ENCODE results near the gene DIP2C. TPM values are rescaled to one million over a fixed set of nuclear protein-coding genes. Genes with fewer than 3 reads are reported as not detected.
"Not testable (repeated sequence)": the region's sequence is repeated elsewhere in the genome, so short reads cannot be mapped to it uniquely, and the experiment has no call there.

Gene DIP2C
- polyA plus RNA-seq, 1 donor = 21.6 TPM

DNA sequence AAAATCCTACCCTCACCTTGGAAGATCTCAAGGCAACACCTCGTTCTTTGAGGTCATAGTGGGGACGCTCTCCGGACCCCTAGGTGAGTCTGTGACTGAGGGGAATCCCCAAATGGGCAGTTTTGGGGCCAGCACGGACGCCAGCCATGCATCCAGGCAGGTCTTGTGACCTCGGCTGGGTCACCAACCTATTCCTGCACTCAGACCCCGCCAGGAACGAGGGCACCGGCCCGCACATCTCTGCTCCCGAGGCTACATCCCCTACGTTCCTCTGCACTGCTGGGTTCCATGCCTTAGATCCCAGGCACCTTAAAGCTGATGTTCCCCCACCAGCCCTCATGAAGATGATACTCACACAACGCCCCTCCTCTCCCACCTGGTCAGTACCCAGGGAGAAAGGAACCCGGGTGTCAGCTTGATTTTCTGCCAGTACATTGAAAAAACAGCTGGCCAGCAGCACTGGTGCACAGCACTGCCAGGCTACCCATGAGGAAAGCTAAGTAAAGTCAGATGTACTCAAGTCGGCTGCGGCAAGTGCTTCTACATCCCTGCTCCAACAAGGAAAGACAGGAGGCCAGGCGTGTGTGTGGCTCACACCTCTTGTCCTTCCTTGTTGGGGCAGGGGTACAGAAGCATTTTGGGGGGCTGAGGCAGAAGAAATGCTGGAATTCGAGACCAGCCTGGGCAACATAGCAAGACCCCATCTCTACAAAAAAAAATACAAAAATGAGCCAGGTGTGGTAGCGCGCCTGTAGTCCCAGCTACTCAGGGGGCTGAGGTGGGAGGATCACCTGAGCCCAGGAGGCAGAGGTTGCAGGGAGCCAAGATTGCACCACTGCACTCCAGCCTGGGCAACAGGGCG, 48.1 kb downstream of the DIP2C start:
- no peak for DNase-seq

DNA sequence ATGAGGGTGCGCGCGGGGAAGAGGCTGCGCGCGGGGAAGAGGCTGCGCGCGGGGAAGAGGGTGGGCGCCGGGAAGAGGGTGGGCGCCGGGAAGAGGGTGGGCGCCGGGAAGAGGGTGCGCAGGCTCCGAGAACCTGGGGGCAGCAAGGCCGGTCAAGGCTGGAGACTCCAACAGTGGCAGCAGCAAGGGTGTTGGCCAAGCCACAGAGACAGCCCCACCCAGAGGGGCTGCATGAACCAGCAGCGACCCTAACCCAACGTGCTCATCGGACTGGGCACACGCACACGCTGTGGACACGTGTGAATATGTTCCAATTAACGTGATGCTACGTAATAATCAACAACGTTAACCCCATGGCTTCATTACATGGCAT, 48.8 kb downstream of the DIP2C start:
- no peak for DNase-seq

DNA sequence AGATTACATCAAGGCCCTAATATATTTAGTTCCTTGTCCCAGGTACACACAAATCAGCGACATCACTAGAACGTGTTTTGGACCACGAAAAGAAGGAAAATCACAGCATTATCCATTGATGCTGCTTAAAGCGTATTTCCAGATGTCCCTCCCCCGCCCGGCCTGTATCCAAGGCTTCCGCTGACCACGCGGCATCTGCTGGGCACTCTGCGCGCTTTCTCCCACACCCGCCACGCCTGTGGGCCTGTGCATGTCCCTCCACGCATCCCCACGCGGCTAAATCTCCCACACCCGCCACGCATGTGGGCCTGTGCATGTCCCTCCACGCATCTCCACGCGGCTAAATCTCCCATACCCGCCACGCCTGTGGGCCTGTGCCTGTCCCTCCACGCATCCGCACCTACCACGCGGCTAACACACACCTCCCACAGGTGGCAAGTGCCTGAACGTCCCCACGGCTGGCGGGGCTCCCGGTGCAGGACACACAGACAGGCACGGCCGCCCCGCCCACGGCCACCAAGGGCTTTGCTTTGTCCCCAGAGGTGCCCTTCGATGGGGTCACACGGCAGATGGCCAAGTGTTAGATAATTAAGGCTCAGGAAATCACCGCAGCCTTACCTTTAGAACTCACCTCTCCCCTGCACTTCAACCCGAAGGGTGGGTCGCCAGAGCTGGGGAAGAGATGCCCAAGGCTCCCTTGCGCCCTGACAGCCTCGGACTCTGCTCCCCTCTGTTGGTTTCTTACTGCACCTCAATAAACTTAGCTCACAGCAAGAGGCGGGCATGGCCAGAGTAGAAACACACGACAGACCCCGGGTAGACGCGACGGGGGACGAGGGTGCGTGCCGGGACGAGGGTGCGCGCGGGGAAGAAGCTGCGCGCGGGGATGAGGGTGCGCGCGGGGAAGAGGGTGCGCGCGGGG, 49.5 kb downstream of the DIP2C start:
- DNase-seq = no peak

DNA sequence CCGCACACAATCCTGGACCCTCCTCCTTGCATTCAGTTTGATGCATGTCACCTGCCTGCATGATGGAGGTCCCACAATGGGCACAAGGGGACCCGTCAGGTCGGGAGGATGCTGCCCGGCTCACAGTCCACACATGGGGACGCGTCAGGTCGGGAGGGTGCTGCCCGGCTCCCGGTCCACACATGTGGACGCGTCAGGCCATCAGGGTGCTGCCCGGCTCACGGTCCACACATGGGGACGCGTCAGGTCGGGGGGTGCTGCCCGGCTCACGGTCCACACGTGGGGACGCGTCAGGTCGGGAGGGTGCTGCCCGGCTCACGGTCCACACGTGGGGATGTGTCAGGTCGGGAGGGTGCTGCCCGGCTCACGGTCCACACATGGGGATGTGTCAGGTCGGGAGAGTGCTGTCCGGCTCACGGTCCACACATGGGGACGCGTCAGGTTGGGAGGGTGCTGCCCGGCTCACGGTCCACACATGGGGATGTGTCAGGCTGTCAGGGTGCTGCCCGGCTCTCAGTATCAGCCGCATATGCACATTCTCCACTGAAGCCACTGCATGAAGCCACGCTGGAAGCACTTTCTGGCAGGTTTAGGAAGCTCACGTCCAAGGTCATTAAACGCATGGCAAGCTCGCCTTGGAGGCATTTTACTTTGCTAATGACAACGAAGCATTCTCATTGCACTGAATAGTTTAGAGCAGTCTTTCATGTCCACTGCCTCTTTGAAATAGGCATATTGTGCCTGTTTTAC, 50.3 kb downstream of the DIP2C start:
- DNase-seq = no peak

DNA sequence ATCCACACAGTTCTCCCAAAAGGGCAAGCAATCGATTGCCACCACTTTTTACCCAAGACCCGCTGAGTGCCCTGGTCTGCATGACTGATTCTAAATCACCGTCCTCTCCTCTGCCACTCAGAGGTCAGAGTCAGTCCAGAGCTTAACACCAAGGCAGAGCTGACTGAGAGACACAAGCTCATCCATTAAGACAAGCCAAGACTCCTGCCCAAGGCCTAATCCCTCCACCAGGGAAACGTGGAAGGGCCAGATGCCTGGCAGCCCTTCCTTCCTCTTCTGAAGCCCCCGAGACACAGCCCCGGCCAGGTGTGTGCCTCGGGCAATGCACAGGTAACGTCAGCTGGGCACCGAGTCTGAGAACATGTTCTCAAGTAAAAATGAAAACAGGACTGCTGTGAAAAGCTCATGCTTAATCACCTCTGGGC, 51.7 kb downstream of the DIP2C start:
- DNase-seq = no peak

DNA sequence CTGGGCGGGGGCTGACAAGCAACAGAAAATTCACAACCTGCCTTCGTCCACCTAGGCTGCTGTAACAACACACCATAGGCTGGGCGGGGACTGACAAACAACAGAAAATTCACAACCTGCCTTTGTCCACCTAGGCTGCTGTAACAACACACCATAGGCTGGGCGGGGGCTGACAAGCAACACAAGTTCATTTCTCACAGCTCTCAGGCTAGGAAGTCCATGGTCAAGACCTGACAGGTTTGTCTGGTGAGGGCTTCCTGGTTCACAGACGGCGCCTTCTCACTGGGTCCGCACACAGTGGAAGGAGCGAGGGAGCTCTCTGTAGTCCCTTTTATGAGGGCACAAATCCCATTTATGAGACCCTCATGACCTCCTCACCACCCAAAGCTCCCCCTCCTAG, 52.2 kb downstream of the DIP2C start:
- no peak for DNase-seq

DNA sequence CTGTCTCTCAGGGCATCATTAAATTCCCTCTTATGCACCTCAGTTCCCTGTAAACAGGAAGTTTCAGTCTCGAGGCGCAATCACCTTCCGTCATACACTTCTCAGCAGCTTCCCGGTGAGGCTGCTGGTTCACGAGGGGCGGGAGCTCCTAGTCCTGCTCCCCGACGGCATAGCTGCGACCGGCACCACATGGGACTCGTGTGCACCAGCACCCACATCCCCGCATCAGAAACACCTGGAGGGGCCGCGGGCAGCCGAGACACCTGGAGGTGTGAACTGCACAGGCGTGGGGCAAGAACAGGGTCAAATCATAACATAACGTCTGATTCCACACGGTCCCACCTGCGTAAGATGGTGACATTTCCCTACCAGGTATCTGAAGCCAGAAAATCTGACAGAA, 52.7 kb downstream of the DIP2C start:
- no peak for DNase-seq

DNA sequence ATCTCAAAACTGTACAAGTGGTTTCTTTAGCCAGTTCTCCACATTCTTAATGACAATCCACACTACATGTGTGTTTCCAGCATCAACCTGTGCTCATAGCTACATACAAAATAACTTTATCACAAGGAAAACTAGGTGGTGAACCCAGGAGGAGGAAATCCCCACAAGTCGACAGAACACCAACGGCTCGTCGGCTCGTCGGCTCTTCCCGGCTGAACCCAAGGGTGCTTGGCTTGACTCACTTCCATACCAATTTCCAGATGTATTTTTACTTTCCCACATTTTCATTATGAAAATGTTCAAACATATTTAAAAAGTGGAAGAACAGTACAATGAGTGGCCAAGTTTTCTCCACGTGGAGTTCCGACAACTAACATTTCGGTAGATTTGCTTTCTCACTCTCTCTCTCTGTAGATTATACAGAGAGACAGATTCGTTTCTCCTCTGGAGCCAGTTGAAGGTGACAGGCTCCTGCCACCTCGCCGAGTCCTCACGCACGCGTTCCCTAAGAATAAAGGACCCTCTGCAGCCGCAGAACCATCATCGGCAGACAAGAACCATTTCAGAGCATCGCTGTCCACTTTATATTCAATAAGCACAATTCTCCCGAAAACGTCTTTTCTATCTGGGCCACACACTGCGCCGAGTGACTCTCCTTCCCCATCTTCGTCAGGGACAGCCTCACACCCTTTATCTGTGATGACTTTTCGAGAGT, 53.3 kb downstream of the DIP2C start:
- no peak for DNase-seq

DNA sequence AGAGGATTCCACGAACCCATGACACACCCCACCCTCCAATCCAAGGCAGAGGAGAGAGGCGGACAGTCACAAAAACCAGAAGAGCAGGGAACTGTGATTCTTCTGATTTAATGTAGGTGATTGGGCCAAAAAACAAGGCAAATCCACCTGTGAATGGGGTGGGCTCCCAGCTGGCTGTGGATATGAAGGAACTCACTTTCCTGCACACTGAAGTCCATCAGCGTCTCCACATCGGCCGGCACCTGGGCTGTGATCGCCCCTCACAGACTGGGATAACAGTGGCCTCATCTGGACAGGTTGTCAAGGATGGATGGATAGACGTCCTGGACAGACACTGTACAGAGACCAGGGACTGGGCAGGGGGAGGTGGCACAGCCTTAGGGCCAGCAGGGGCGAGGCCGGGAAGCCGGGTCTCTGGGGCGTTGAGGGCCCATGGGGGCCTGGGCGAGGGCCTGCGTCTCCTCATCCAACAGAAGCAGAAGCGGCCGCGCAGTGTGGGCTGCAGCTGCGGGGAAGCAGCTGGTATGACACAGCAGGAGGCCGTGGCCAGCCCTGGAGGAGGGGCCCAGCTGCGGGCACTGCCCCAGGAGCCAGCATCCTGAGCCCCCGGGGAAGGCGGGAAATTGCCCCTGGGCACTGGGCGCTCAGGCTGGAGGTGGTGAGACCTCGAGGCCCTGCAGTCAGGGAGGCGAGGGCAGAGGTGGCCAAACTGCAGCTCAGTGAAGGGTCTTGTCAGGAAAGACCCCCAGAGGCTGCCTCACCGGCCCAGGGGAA, 54.2 kb downstream of the DIP2C start:
- no peak for DNase-seq

DNA sequence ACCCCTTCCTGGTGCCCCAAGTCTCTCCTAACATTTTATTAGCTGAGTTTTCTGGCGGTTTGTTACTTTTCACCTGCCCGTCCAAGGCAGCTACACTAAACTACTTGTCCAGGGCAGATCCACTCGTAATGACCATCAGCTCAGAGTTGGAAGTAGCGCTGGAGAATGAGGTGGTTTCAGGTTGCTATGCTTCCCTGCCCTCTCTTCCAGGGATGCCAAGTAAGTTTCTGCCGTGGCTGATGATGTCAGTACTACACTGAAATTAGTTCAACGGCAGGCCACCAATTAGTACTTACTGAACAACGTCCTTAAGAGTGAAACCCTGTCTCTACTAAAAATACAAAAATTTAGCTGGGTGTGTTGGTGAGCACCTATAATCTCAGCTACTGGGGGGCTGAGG, 55.2 kb downstream of the DIP2C start:
- DNase-seq = no peak

DNA sequence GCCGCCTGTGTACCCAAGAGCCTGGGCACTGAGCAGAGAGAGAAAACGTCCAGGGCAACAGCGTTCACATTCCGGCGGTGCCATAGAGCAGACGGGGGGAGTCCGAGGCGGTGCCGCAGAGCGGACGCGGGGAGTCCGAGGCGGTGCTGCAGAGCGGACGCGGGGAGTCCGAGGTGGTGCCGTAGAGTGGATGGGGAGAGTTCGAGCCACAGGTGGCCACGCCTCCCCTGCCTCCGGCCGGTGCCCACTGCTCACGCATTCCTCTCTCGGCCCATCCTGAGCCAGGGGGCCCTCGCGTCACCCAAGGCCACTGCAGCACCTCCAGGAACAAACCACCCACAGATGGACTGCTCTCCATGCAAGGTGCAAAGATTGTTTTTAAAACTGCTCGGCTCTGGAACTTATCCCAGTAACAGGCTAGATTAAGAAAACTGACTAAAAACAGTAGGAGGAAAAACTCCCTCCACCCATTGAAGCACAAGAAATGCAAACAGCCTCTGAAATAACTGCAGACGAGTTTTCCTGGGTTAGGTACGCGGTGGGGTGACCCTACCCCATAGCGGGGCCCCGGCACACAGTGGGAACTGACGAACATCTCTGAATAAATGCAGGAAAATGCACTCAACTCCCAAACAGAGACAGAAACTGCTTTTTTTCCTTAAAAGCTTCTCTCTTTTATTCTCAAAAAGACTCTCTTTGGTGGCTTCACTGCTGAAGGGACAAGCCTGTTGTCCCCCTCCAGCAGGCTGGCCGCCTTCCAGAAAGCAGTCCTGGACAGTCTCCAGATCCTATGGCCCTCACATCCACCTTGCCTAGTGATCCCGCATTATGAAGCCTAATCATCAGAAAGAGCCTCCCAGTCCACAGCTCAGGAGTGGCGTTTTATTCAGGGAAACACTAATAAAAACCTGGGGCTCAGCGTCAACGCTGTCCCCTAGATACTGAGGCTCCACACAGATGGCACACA, 55.9 kb downstream of the DIP2C start:
- DNase-seq = no peak

DNA sequence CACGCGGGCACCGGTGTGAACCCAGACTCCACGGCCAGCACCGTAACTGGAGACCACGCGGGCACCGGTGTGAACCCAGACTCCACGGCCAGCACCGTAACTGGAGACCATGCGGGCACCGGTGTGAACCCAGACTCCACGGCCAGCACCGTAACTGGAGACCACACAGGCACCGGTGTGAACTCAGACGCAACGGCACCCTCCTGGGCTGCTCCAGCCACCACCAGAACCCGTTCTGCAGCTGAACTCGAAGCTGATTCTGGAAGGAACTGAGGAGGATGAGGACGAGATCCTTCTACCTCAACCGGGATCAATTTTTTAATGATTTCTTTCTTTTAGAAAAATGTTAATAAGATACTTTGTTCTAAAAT, 56.7 kb downstream of the DIP2C start:
- DNase-seq = not testable (repeated sequence)

DNA sequence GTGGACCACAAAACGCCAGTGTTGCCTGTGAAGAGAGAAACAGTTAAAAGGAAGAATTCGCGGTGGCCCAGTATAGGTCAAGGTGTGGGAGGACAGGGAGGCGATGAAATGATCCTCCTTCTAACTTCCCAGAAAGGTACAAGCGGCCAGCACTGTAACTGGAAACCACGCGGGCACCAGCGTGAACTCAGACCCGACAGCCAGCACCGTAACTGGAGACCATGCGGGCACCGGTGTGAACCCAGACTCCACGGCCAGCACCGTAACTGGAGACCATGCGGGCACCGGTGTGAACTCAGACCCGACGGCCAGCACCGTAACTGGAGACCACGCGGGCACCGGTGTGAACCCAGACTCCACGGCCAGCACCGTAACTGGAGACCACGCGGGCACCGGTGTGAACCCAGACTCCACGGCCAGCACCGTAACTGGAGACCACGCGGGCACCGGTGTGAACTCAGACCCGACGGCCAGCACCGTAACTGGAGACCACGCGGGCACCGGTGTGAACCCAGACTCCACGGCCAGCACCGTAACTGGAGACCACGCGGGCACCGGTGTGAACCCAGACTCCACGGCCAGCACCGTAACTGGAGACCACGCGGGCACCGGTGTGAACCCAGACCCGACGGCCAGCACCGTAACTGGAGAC, 57.2 kb downstream of the DIP2C start:
- DNase-seq = not testable (repeated sequence)

DNA sequence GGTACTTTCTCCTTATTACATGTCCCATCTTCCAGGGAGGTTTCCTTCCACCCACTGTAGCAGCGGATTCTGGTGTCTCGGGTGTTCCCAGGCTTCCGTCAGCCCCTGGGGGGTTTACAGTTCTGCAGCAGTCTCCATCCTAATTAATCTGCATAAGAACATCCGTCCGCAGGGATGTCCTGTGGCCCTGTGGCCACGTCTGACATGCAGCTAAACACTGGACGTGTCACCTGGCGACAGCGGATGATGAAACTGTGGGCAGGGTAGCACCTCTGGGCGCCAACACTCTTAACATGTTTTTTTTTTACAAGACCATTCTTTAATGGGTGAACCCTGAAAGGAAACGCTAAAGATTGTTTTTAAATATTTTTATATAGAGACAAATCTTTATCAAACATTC, 58.2 kb downstream of the DIP2C start:
- no peak for DNase-seq

DNA sequence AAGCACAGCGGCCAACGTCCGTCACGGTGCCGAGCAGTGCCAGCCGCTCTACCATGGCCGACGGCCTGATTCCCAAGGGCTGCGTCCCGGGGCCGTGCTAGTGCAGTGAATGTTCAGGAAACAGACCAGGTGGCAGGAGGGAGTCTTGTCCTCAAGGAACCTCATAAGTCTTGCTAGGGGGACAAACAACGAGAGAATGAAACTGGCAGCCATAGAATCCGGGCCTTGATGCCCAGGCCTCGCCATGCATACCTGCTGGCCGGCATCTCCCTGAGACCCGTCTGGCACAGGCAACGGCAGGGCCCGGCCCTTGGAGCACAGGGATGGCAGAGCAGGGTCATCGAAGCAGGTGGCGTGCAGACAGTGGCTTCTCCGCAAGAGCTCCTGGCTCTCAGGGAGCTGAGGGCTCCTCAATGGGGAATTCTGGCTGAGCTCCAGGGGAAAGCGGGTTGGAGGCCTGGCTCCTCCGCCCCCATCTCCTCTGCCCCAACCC, 58.8 kb downstream of the DIP2C start:
- no peak for DNase-seq

DNA sequence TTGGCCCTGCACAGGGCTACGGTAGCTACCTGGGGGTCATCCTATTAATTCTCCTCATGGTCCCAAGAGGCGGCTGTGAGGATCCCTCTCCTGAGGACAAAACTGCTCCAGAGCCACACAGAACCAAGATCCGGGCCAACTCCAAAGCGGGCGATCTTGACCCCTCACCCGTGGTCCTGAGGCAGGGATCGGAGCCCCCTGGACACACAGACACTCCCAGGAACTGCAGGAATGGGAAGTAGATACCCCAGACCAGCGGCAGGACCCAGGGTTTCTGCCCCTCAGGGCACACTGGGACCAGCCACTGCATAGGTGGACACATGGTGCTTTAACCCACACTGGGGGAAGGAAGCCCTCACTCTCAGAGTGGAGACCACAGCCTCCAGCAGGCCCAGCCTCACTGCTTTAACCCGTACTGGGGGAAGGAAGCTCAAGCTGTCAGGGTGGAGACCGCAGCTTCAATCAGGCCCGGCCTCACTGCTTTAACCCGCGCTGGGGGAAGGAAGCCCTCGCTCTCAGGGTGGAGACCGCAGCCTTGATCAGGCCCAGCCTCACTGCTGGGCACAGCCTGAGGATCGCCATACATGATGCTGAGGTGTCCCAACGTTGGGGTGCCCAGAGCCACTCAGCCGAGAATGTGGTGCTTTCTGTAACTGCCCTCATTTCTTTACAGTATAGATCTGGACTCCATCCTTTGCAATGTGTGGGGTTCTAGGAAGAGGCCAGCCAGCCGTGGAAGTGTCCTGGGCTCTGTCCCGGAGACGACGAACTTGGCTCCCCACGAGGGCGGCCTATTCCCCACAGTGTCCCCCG, 60.1 kb downstream of the DIP2C start:
- DNase-seq = no peak

DNA sequence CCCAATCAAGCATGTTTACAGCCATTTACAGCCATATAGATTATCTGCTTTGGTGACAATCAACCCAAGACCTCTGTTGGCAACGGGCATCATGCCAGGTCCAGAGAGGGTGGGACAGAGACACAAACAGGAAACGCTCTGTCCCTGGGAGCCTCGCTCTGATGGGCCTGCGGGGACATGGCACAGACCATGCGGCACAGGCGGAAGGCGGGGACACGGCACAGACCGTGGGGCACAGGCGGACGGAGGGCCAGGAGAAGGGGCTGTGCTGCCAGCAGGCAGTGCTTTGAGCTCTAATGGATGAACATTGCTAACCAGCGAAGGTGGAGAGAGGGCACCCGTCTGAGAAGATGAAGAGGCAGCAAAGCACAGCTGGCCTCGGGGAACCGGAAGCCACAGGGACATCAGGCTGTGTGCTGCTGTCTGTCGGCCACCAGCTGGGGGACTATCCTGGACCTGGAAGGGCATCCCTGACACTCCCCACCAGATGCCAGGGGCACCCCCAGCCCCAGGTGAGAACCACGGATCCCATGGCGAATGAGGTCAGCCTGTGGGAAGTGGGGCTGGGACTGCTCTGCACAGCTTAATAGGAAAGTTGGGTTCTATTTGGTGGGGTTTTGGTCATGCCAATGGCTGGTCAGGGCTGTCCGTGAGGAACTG, 61.0 kb downstream of the DIP2C start:
- no peak for DNase-seq
